ENCODE results near the gene NFAM1.

DNA sequence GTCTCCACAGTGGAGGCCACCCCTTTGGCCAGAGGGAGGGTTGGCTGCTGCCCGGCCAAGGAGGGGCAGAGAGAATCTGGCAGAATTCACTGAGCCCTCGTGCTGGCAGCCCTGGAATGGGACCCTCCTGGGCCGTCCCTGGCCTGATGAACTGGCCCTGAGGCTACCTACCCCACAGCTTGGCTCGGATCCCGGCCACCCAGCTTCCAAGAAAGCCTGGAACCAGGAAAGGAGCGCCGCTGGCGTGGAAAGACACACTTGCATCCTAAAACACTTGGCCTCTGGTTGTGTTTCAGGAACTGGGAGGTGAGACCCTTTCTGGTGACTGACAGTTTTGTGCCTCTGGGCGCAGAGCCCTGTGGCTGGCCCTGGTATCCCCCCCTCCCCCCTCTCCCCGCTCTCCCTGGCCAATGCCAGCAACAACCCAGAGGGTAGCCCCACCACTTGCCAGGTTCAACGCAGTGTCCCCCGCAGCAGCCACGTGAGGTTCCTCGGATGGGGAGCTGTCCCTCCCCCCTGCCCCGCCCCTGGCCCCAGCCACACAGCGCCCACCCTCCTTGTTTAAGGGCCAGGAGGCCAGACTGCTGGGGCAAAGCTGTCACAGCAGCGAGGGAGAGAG, 693 bp downstream of the NFAM1 start:
- TF ChIP-seq EP300 (IDR thresholded peaks at IDR 0.05): no peak
- TF ChIP-seq, protein P1, sequence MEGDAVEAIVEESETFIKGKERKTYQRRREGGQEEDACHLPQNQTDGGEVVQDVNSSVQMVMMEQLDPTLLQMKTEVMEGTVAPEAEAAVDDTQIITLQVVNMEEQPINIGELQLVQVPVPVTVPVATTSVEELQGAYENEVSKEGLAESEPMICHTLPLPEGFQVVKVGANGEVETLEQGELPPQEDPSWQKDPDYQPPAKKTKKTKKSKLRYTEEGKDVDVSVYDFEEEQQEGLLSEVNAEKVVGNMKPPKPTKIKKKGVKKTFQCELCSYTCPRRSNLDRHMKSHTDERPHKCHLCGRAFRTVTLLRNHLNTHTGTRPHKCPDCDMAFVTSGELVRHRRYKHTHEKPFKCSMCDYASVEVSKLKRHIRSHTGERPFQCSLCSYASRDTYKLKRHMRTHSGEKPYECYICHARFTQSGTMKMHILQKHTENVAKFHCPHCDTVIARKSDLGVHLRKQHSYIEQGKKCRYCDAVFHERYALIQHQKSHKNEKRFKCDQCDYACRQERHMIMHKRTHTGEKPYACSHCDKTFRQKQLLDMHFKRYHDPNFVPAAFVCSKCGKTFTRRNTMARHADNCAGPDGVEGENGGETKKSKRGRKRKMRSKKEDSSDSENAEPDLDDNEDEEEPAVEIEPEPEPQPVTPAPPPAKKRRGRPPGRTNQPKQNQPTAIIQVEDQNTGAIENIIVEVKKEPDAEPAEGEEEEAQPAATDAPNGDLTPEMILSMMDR (IDR thresholded peaks at IDR 0.05): no peak
